HG03442 (cell line): Measurements from ENCODE around the gene MAP4K5.

ENCODE experiments used
- ATAC-seq: cut with Tn5 transposase; IDR thresholded peaks from one replicate; pipeline ENCODE4 v1.9.1; 2021; ENCODE audit warnings: mild to moderate bottlenecking, moderate library complexity; ENCODE audit not compliant: unreplicated experiment

Gene MAP4K5

DNA sequence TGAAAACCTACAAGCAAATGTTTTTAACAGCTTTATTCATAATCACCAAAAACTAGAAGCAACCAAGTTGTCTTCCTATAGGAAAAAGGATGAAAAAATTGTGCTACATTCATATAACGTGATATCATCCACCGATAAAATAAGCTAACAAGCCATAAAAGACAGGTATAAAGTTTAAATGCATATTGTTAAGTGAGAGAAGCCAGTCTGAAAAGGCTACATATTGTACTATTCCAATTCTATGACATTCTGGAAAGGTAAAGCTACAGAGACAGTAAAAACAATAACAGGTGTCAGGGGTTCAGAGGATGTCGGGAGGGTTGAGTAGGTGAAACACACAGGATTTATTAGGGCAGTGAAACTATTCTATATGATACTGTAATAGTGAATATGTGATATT is 158.4 kb downstream of the MAP4K5 start:
- no peak for ATAC-seq

DNA sequence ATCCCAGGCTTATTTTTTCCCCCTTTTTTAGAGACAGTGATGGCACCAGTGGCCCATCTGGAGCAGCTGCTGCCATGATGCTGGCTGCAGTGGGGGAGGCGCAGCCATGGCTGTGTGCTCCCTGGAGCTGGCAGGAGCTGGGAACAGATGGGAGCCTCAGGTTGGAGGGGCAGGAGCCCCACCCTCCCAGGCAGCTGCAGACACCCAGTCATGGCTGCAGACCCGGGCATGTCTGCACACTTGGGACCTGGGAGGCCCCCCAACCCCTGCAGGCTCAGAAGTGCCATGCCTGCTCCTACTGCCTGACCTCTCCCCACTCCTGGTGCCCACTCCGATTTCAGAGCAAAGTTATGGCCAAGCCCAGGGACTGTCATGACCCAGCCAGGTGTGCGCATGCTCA is 160.8 kb downstream of the MAP4K5 start:
- ATAC-seq: no peak
